Stimulated activated CD8-positive, alpha-beta memory T cell treated with anti-CD3 and anti-CD28 coated beads, Interleukin-15, amount 100 ng/mL, for 4 hours (primary cell): Measurements from ENCODE around the gene CXCL1.

Experiments
- DNase-seq, 2 donors: peaks; one replicate each; pipeline ENCODE4 v3.0.0-alpha.2; 2020; ENCODE audit warnings: low read depth in 2 of 2

Gene CXCL1

DNA sequence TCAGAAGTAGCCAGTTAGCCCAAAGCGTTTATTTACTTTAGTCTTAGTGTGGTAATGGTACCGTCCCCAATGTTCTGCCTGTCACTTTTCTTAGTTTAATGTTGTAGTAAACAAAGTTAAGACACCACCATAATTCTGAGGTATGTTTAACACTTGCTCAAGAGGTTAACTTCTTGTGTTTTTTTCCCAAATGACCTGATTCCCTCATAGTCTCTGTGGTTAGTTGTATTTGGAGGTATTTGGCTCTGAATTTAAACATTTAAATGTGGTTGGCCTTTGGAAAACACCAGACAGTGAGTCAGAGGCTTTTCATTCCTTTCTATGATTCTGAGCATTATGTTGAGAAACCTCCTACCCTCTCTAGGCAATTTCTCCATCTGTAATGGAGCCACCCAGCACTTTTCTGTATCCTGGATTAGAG is 47.9 kb downstream of the CXCL1 start:
- DNase-seq, result no peak

DNA sequence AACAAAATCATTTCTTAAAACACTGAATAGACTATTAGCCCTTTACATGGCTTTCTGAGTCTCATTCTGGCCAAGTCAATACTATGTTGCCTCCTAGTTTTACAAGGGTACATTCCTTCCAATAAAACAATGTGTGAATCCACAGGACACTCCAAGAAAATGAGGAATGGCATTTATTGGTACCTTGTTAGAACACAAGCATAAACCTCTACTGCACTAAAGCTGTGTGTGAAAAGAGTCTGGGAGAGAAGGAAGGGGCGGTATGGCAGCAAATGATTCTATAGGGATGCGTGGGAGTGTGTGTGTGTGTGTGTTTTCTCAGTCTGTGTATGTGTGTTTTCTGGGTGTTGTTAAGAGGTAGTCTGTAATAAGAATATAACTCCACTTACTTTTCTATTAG is 48.9 kb downstream of the CXCL1 start:
- DNase-seq, result no peak

DNA sequence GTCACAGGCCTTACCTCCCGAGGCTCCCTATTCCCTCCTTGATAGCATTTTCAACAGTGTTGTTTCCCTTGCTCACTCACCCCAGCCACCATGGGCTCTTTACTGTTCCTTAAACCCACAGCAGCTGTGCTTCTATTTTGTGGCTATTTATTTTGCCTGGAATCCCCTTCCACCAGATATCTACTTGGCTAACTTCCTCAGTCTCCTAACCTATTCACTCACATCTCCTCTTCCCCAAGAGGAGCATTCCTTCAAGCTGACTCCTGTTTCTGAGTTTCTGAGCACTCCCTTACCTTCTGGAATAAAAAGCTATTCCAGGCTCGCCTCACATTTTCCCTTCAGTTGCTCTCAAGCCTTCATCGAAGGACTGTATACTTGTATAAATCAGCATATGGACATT is 50.5 kb downstream of the CXCL1 start:
- DNase-seq, result no peak
